HepG2 (cell line): Measurements from ENCODE around the gene EEF1A2. TPM values are rescaled to one million over a fixed set of nuclear protein-coding genes. Genes with fewer than 3 reads are reported as not detected.

Experiments used
- ATRX ChIP-seq: sonication (generic); formaldehyde crosslinking; IDR thresholded peaks from 2 replicates; pipeline ENCODE4 v1.4.0; 2020; ENCODE audit warnings: missing genetic modification reagents, borderline replicate concordance
- CEBPG ChIP-seq: IDR thresholded peaks from 2 replicates; pipeline ENCODE4 v1.6.1; 2016
- FOSL2 ChIP-seq: sonication (generic); formaldehyde crosslinking; IDR thresholded peaks from 2 replicates; pipeline ENCODE4 v1.4.0; 2020; ENCODE audit warnings: missing genetic modification reagents
- HCFC1 ChIP-seq: fragments of 150-350 bp; IDR thresholded peaks from 2 replicates; pipeline ENCODE4 v1.6.1; 2014; ENCODE audit warnings: low read depth, low read length
- HOXD1 ChIP-seq: sonication (generic); formaldehyde crosslinking; IDR thresholded peaks from 2 replicates; pipeline ENCODE4 v1.5.0; 2020; ENCODE audit warnings: missing genetic modification reagents
- IRF9 ChIP-seq: sonication (generic); formaldehyde crosslinking; IDR thresholded peaks from 2 replicates; pipeline ENCODE4 v1.8.0; 2022; ENCODE audit warnings: missing genetic modification reagents, mild to moderate bottlenecking, borderline replicate concordance
- KMT2A ChIP-seq: sonication (generic); formaldehyde crosslinking; IDR thresholded peaks from 2 replicates; pipeline ENCODE4 v1.4.0; 2020; ENCODE audit warnings: missing genetic modification reagents
- PLRG1 ChIP-seq: fragments of 450-650 bp; conservative IDR thresholded peaks from 2 replicates; pipeline ENCODE4 v1.6.1; 2016
- SRF ChIP-seq: IDR thresholded peaks from 2 replicates; pipeline ENCODE4 v1.6.1; 2011; ENCODE audit warnings: mild to moderate bottlenecking, low read depth, low read length, moderate library complexity
- SUZ12 ChIP-seq: fragments of 150-350 bp; IDR thresholded peaks from 2 replicates; pipeline ENCODE4 v1.6.1; 2014; ENCODE audit warnings: low read depth, low read length
- TGIF2 ChIP-seq: IDR thresholded peaks from 2 replicates; pipeline ENCODE4 v1.6.1; 2016; ENCODE audit warnings: control low read depth, missing compliant biosample characterization
- ZFY ChIP-seq: sonication (generic); formaldehyde crosslinking; IDR thresholded peaks from 2 replicates; pipeline ENCODE4 v1.4.0; 2020; ENCODE audit warnings: missing genetic modification reagents
- ZNF263 ChIP-seq: sonication (generic); formaldehyde crosslinking; IDR thresholded peaks from 2 replicates; pipeline ENCODE4 v1.4.0; 2020; ENCODE audit warnings: missing genetic modification reagents
- ZNF296 ChIP-seq: sonication (generic); formaldehyde crosslinking; conservative IDR thresholded peaks from 2 replicates; pipeline ENCODE4 v1.5.0; 2020; ENCODE audit warnings: mild to moderate bottlenecking, missing genetic modification reagents
- ZNF318 ChIP-seq: sonication (generic); formaldehyde crosslinking; IDR thresholded peaks from 2 replicates; pipeline ENCODE4 v1.4.0; 2020; ENCODE audit warnings: mild to moderate bottlenecking, missing genetic modification reagents
- ZNF354B ChIP-seq: sonication (generic); formaldehyde crosslinking; IDR thresholded peaks from 2 replicates; pipeline ENCODE4 v1.8.0; 2022; ENCODE audit warnings: mild to moderate bottlenecking, missing genetic modification reagents
- ZNF556 ChIP-seq: sonication (generic); formaldehyde crosslinking; IDR thresholded peaks from 2 replicates; pipeline ENCODE4 v1.4.0; 2020; ENCODE audit warnings: mild to moderate bottlenecking, missing genetic modification reagents, borderline replicate concordance
- ZNF687 ChIP-seq: sonication (generic); formaldehyde crosslinking; IDR thresholded peaks from 2 replicates; pipeline ENCODE4 v1.5.1; 2020; ENCODE audit warnings: mild to moderate bottlenecking, missing genetic modification reagents, moderate library complexity
- polyA plus RNA-seq, 8 experiments: library from polyadenylated mRNA; depleted of rRNA in 3 of 8; stranded (reverse) in 7 of 8; unstranded in 1 of 8; fragments of >200 nt; fragmentation: Illumina TruSeq in 4 of 8; extraction: Trizol in 4 of 8; gene quantifications; 2 replicates each; pipeline versions ENCODE4 v1.2.1 to v1.2.3, GENCODE V29; 2011 to 2016; ENCODE audit warnings: low read depth in 4 of 8, missing spikeins in 1 of 8, mixed read lengths in 1 of 8; ENCODE audit not compliant: insufficient read depth in 1 of 8
- total RNA-seq, 5 experiments: library from RNA; depleted of rRNA; stranded (reverse); fragments of >200 nt; fragmentation: Illumina TruSeq; extraction: Trizol; gene quantifications; 2 replicates each; pipeline ENCODE4 v1.2.3, GENCODE V29; 2016; ENCODE audit warnings: low read depth in 1 of 5

Gene EEF1A2
- total and polyA plus RNA-seq, 2 of the 13 experiments (the other 11 are each of a cell fraction or from before 2014, with no cell fraction given), result 0.44 to 0.87 TPM

GRCh38 chr20:63452821-63453523 is 45.9 kb downstream of the EEF1A2 start (continued):
- no peak for TF ChIP-seq ZNF296
- TF ChIP-seq ZNF354B (CRISPR knock-in tag), result no peak
- TF ChIP-seq ZNF687 (CRISPR knock-in tag), result 0 out of 2 replicates have a peak, but pooled peaks have one; percentile 27
- no peak for TF ChIP-seq SUZ12
- no peak for TF ChIP-seq SRF
- TF ChIP-seq HOXD1 (CRISPR knock-in tag), result no peak
- 0 out of 2 replicates have a peak, but pooled peaks have one; percentile 43 for TF ChIP-seq ZNF318 (CRISPR knock-in tag)
- TF ChIP-seq TGIF2 (CRISPR knock-in tag), result no peak
- no peak for TF ChIP-seq IRF9
- TF ChIP-seq ZNF263, result no peak
- no peak for TF ChIP-seq KMT2A (CRISPR knock-in tag)
- no peak for TF ChIP-seq HCFC1
- peak; percentile 39; the same call in 1 of the 2 replicates for TF ChIP-seq ZFY
- no peak for TF ChIP-seq CEBPG (CRISPR knock-in tag)
- no peak for TF ChIP-seq FOSL2 (CRISPR knock-in tag)
- TF ChIP-seq PLRG1, result no peak
- TF ChIP-seq ZNF556, result no peak
- no peak for TF ChIP-seq ATRX (CRISPR knock-in tag)
